Naive thymus-derived CD4-positive, alpha-beta T cell (primary cell): Measurements from ENCODE around the gene KCNH4. TPM values are rescaled to one million over a fixed set of nuclear protein-coding genes. Genes with fewer than 3 reads are reported as not detected.

Source experiments
- ATAC-seq: fragments of 150-1000 bp; cut with Tn5 transposase; 2 replicates; pipeline ENCODE4 v1.10.0; 2021; ENCODE audit warnings: mild to moderate bottlenecking, moderate library complexity
- CTCF ChIA-PET: fragments of 350-600 bp; sonication (Branson Sonifier 250); formaldehyde crosslinking; loops from one replicate; lab custom pipeline; 2021; ENCODE audit warnings: antibody characterized with exemption; lab: Charles Lee
- POLR2A ChIA-PET: fragments of 350-600 bp; sonication (Branson Sonifier 250); formaldehyde crosslinking; loops from one replicate; lab custom pipeline; 2021; ENCODE audit warnings: antibody characterized with exemption, inconsistent platforms; lab: Charles Lee
- DNase-seq, 9 donors: peaks; one replicate each; pipeline versions ENCODE4 v3.0.0 to v3.0.0-alpha.2; 2020 to 2022; ENCODE audit warnings: mixed read lengths in 1 of 9
- H3K27ac ChIP-seq: one replicate; pipeline ENCODE4 v1.7.0; 2013; ENCODE audit warnings: mild to moderate bottlenecking, low read depth, low read length, moderate library complexity
- H3K27me3 ChIP-seq, 2 donors: one replicate each; pipeline ENCODE4 v1.7.0; 2013; ENCODE audit warnings: low read length in 2 of 2, mild to moderate bottlenecking in 2 of 2, moderate library complexity in 2 of 2; ENCODE audit not compliant: control insufficient read depth in 2 of 2, insufficient read depth in 2 of 2
- H3K36me3 ChIP-seq, 3 experiments: 1 replicate in 2 of 3; 2 replicates in 1 of 3; pipeline ENCODE4 v1.7.0; 2013; ENCODE audit warnings: low read length in 3 of 3, mild to moderate bottlenecking in 3 of 3, moderate library complexity in 1 of 3; ENCODE audit not compliant: insufficient read depth in 3 of 3, control insufficient read depth in 2 of 3
- H3K4me1 ChIP-seq, 2 donors: one replicate each; pipeline ENCODE4 v1.7.0; 2013; ENCODE audit warnings: low read length in 2 of 2, mild to moderate bottlenecking in 2 of 2, moderate library complexity in 1 of 2; ENCODE audit not compliant: control insufficient read depth in 2 of 2, insufficient read depth in 2 of 2
- H3K4me3 ChIP-seq: 2 replicates; pipeline ENCODE4 v1.7.0; 2013; ENCODE audit warnings: mild to moderate bottlenecking, low read length
- H3K9me3 ChIP-seq, 3 experiments: 1 replicate in 2 of 3; 2 replicates in 1 of 3; pipeline ENCODE4 v1.7.0; 2013; ENCODE audit warnings: low read length in 3 of 3; ENCODE audit not compliant: control insufficient read depth in 2 of 3
- H3K27ac Mint-ChIP-seq, 9 donors: one replicate each; pipeline ENCODE4 v1.8.0; 2020 to 2022; ENCODE audit warnings: mixed read lengths in 9 of 9, mild to moderate bottlenecking in 8 of 9, moderate library complexity in 5 of 9, inconsistent platforms in 2 of 9
- H3K27me3 Mint-ChIP-seq, 5 donors: one replicate each; pipeline ENCODE4 v1.8.0; 2021 to 2022; ENCODE audit warnings: mixed read lengths in 5 of 5, mild to moderate bottlenecking in 1 of 5
- H3K36me3 Mint-ChIP-seq, 5 donors: one replicate each; pipeline ENCODE4 v1.8.0; 2020 to 2022; ENCODE audit warnings: mixed read lengths in 5 of 5, mild to moderate bottlenecking in 3 of 5, inconsistent platforms in 1 of 5
- H3K4me1 Mint-ChIP-seq, 7 donors: one replicate each; pipeline ENCODE4 v1.8.0; 2020 to 2022; ENCODE audit warnings: mixed read lengths in 7 of 7, mild to moderate bottlenecking in 3 of 7, inconsistent platforms in 1 of 7
- H3K4me3 Mint-ChIP-seq, 10 donors: one replicate each; pipeline ENCODE4 v1.8.0; 2020 to 2022; ENCODE audit warnings: mild to moderate bottlenecking in 10 of 10, mixed read lengths in 10 of 10, moderate library complexity in 6 of 10, inconsistent platforms in 2 of 10
- H3K9me3 Mint-ChIP-seq, 11 donors: one replicate each; pipeline ENCODE4 v1.8.0; 2020 to 2022; ENCODE audit warnings: mixed read lengths in 11 of 11, mild to moderate bottlenecking in 4 of 11, inconsistent platforms in 1 of 11, moderate library complexity in 1 of 11
- intact Hi-C, 2 donors: fragments of 100-400 bp; cut with micrococcal nuclease; formaldehyde crosslinking; loops; one replicate each; pipeline ENCODE4 v1.15.1; 2023
- polyA plus RNA-seq, 2 donors: library from polyadenylated mRNA; unstranded; fragments of 300-500 nt; fragmentation: Illumina TruSeq; gene quantifications; one replicate each; pipeline ENCODE4 v1.2.3, GENCODE V29; 2021
- total RNA-seq, 6 experiments: library from RNA in 5 of 6; stranded (reverse) in 5 of 6; gene quantifications; 1 replicate in 5 of 6; 2 replicates in 1 of 6; pipeline ENCODE4 v1.2.3 and lab custom pipeline; 2021 to 2026

The KCNH4 gene
- total and polyA plus RNA-seq, 7 experiments from 2014 or later: 0.07 to 0.24 (median 0.14) TPM; not detected in 3

GRCh38 chr17:42111871-42112551, 68.9 kb downstream of the KCNH4 start:
- peak overlapping the region; percentile 86 to 96 (median 94) for H3K4me3 Mint-ChIP-seq
- H3K36me3 Mint-ChIP-seq: peaks cover 0 to 28% (median 18%) of the 10 kb centered on the region in 5 donors
- intact Hi-C loops: loop anchor here (1.0 to 2.0 kb wide), 7 partner anchors 9 to 146 kb away; partner anchors contain the start of genes CNP (in 2 of the 2), DNAJC7 (in 2 of the 2), KAT2A (in 1 of the 2) and RAB5C (in 1 of the 2)
- peak overlapping the region; percentile 94 to 100 (median 97) for H3K27ac Mint-ChIP-seq
- Histone ChIP-seq H3K4me3 (peak overlapping the region; percentile 83), H3K9me3 (no peaks in the 10 kb centered on the region), H3K36me3 (peaks cover 0 to 34% (median 3%) of the 10 kb centered on the region in 3 experiments), H3K27ac (peak overlapping the region; percentile 83), H3K4me1 (peaks cover 12 to 40% of the 10 kb centered on the region in 2 donors), H3K27me3 (no peaks in the 10 kb centered on the region)
- CTCF ChIA-PET: interaction anchor here (0.6 to 3.5 kb wide), 8 partner anchors 9 to 88 kb away, joined by 3 to 22 read pairs (median 8); partner anchors contain the start of genes KAT2A and ZNF385C
- ATAC-seq: no peak
- POLR2A ChIA-PET: interaction anchor here (0.7 to 4.6 kb wide), 18 partner anchors 8 to 416 kb away, joined by 3 to 40 read pairs (median 8); partner anchors contain the start of genes CNP, DNAJC7, HSPB9 and KAT2A
- no peaks in the 10 kb centered on the region for H3K27me3 Mint-ChIP-seq
- H3K9me3 Mint-ChIP-seq: peaks cover 0 to 2% (median 0%) of the 10 kb centered on the region in 11 donors
- DNase-seq: peak in 2 of 9 donors; percentile 31 to 34
- peaks cover 17 to 63% (median 51%) of the 10 kb centered on the region in 7 donors for H3K4me1 Mint-ChIP-seq

DNA sequence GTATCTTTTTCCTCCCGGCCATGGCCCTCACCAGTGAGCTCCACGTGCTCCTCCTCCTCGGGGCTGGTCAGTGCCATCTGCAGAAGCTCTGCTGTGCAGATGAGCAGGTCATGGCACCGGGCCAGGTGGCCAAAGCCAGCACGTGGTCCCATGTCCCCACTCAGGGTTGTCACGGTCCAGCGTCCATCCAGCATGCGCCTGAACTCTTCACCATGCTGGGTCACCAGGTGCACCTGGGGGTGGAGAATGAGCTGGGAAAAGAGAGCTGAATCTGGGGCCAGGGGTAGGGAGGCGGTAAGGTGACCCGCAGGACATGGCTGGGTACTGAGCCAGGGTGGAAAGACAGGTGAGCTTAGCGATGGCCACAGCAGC, 69.7 kb downstream of the KCNH4 start:
- H3K4me1 ChIP-seq: peaks cover 12 to 41% of the 10 kb centered on the region in 2 donors
- no peak for ATAC-seq
- peak overlapping the region; percentile 83 for H3K27ac ChIP-seq
- intact Hi-C loops: no loop called here
- no peaks in the 10 kb centered on the region for H3K27me3 Mint-ChIP-seq
- peaks cover 12 to 57% (median 49%) of the 10 kb centered on the region in 7 donors for H3K4me1 Mint-ChIP-seq
- H3K36me3 Mint-ChIP-seq: peaks cover 0 to 23% (median 15%) of the 10 kb centered on the region in 5 donors
- no peaks in the 10 kb centered on the region for H3K27me3 ChIP-seq
- peak overlapping the region in 9 of 10 donors; percentile 64 to 96 (median 91) for H3K4me3 Mint-ChIP-seq
- H3K4me3 ChIP-seq: peak overlapping the region; percentile 83
- peak overlapping the region in 8 of 9 donors; percentile 73 to 100 (median 97) for H3K27ac Mint-ChIP-seq
- CTCF ChIA-PET: interaction anchor here (0.5 to 3.5 kb wide), 4 partner anchors 13 to 69 kb away, joined by 6 to 19 read pairs (median 8); partner anchors contain the start of gene ZNF385C
- peaks cover 0 to 31% (median 3%) of the 10 kb centered on the region in 3 experiments for H3K36me3 ChIP-seq
- peaks cover 0 to 2% (median 0%) of the 10 kb centered on the region in 11 donors for H3K9me3 Mint-ChIP-seq
- DNase-seq: no peak
- POLR2A ChIA-PET: interaction anchor here (0.8 to 4.6 kb wide), 11 partner anchors 10 to 415 kb away, joined by 3 to 40 read pairs (median 11); partner anchors contain the start of genes CNP, DNAJC7, HSPB9 and KAT2A
- H3K9me3 ChIP-seq: no peaks in the 10 kb centered on the region

DNA sequence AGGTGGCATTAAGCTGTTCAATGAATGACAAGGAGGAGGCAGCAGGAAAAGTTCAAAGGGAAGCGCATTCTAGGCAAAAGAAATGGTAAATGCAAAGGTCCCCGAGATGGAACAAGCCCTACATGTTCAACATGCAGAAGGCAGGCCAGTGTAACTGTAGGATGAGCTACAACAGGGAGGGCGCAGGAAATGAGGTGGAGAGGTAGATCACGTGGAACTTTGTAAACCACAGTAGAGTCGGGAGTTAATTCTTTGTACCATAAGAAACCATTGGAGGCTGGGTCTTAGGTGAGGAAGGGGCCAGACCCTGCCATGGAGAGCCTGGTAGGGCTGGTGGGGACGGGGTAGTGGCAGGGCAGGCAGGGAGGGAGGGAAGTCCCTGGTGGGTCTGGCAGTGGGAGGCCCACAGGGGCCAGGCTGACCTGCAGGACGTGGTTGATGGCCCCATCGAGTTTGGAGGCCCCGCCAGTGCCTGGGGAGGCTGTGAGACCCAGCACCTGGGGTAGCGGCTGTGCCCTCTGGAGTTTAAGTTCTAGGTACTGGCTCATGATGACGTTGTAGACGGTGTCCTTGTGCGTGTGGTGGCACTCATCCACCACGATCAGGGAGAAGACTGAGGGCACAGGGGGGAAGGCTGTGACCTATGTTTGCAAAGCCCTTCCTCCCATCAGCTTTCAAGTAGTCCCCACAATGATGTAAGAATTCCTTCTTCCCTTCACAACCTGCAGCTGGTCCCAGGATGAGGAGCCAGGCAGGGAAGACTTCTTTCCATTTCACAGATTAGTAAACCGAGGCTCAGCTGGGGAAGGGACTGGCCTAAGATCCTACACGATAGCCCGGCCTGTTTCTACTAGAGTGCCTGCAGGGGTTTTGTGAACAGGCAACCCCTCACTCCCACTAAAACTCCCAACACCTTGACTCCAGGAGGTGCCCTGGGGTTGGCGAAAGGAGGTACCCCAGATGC, 70.4 kb downstream of the KCNH4 start:
- H3K4me1 Mint-ChIP-seq: peaks cover 12 to 56% (median 49%) of the 10 kb centered on the region in 7 donors
- intact Hi-C loops: no loop called here
- H3K36me3 Mint-ChIP-seq: peaks cover 0 to 27% (median 14%) of the 10 kb centered on the region in 5 donors
- peaks cover 0 to 28% (median 3%) of the 10 kb centered on the region in 3 experiments for H3K36me3 ChIP-seq
- DNase-seq (peak in 1 of 9 donors; percentile 17), ATAC-seq (no peak)
- ChIA-PET CTCF (interaction anchor here (0.5 to 1.9 kb wide), 4 partner anchors 12 to 415 kb away, joined by 3 to 8 read pairs (median 6); partner anchors contain the start of gene ZNF385C), POLR2A (interaction anchor here (0.8 to 4.6 kb wide), 10 partner anchors 10 to 144 kb away, joined by 3 to 40 read pairs (median 10); partner anchors contain the start of genes CNP, DNAJC7, HSPB9 and KAT2A)
- H3K27me3 ChIP-seq: no peaks in the 10 kb centered on the region
- H3K27ac Mint-ChIP-seq: peak overlapping the region; percentile 68 to 100 (median 94)
- peaks cover 12 to 41% of the 10 kb centered on the region in 2 donors for H3K4me1 ChIP-seq
- no peak overlapping the region for H3K4me3 ChIP-seq
- H3K27ac ChIP-seq: peak overlapping the region; percentile 83
- H3K9me3 ChIP-seq: no peaks in the 10 kb centered on the region
- H3K27me3 Mint-ChIP-seq: no peaks in the 10 kb centered on the region
- peak overlapping the region; percentile 62 to 96 (median 88) for H3K4me3 Mint-ChIP-seq
- peaks cover 0 to 2% (median 0%) of the 10 kb centered on the region in 11 donors for H3K9me3 Mint-ChIP-seq

GRCh38 chr17:42109086-42109485, 71.9 kb downstream of the KCNH4 start:
- Histone ChIP-seq H3K36me3 (peaks cover 0 to 31% (median 3%) of the 10 kb centered on the region in 3 experiments), H3K9me3 (no peaks in the 10 kb centered on the region), H3K27ac (no peak overlapping the region), H3K4me1 (peaks cover 12 to 41% of the 10 kb centered on the region in 2 donors), H3K4me3 (no peak overlapping the region), H3K27me3 (no peaks in the 10 kb centered on the region)
- H3K36me3 Mint-ChIP-seq: peaks cover 0 to 35% (median 15%) of the 10 kb centered on the region in 5 donors
- CTCF ChIA-PET: interaction anchor here (0.6 to 1.5 kb wide), 2 partner anchors 44 to 146 kb away, joined by 3 to 5 read pairs; no protein-coding TSS in a partner anchor
- intact Hi-C loops: no loop called here
- no peaks in the 10 kb centered on the region for H3K27me3 Mint-ChIP-seq
- peaks cover 12 to 52% (median 48%) of the 10 kb centered on the region in 7 donors for H3K4me1 Mint-ChIP-seq
- ATAC-seq (no peak), DNase-seq (no peak)
- POLR2A ChIA-PET: interaction anchor here (1.4 to 1.5 kb wide), 2 partner anchors 12 to 89 kb away, joined by 3 to 4 read pairs; partner anchors contain the start of genes KAT2A and NKIRAS2
- H3K27ac Mint-ChIP-seq: peak overlapping the region in 6 of 9 donors; percentile 6 to 100 (median 44)
- peaks cover 0 to 2% (median 0%) of the 10 kb centered on the region in 11 donors for H3K9me3 Mint-ChIP-seq
- peak overlapping the region in 6 of 10 donors; percentile 2 to 50 (median 22) for H3K4me3 Mint-ChIP-seq

- Histone ChIP-seq H3K27me3 (no peaks in the 10 kb centered on the region), H3K36me3 (peaks cover 0 to 40% (median 3%) of the 10 kb centered on the region in 3 experiments), H3K9me3 (no peaks in the 10 kb centered on the region), H3K4me1 (peaks cover 8 to 35% of the 10 kb centered on the region in 2 donors), H3K27ac (peak overlapping the region; percentile 32), H3K4me3 (no peak overlapping the region)
- ATAC-seq (peak; percentile 95), DNase-seq (peak; percentile 82 to 96 (median 88))
- ChIA-PET POLR2A (interaction anchor here (0.7 to 1.2 kb wide), 4 partner anchors 10 to 386 kb away, joined by 3 to 4 read pairs (median 3); partner anchors contain the start of gene ZNF385C), CTCF (interaction anchor here (0.6 to 1.7 kb wide), 3 partner anchors 10 to 145 kb away, joined by 3 to 5 read pairs (median 3); partner anchors contain the start of gene ZNF385C)
- intact Hi-C loops: loop anchor here (1.0 to 2.0 kb wide), 3 partner anchors 13 to 73 kb away; partner anchors contain the start of genes KAT2A (in 1 of the 2) and KCNH4 (in 1 of the 2)
- Mint-ChIP-seq H3K36me3 (peaks cover 0 to 36% (median 15%) of the 10 kb centered on the region in 5 donors), H3K4me3 (peak overlapping the region in 9 of 10 donors; percentile 36 to 78 (median 67)), H3K27me3 (no peaks in the 10 kb centered on the region), H3K9me3 (peaks cover 0 to 2% (median 0%) of the 10 kb centered on the region in 11 donors), H3K4me1 (peaks cover 12 to 51% (median 46%) of the 10 kb centered on the region in 7 donors), H3K27ac (peak overlapping the region in 7 of 9 donors; percentile 28 to 72 (median 53))
Observed at GRCh38 chr17:42107597-42108576, 73.1 kb downstream of the KCNH4 start.
